GM23338 (cell line): ENCODE measurements around the gene VSIG10L. TPM values are rescaled to one million over a fixed set of nuclear protein-coding genes. Genes with fewer than 3 reads are reported as not detected.
A peak's percentile ranks its signal among the peaks of the same experiment; 100 is the strongest.

Source experiments
- ATAC-seq: fragments of 200-7000 bp; cut with Tn5 transposase; 3 replicates; pipeline ENCODE4 v1.9.1; 2020
- DNase-seq: peaks from one replicate; pipeline ENCODE4 v3.0.0-alpha.2; 2015; ENCODE audit warnings: low spot score
- H2AFZ ChIP-seq: fragments of 200-600 bp; sonication (generic); 2 replicates; pipeline ENCODE4 v1.8.0; 2016; ENCODE audit warnings: antibody characterized with exemption, mild to moderate bottlenecking, moderate library complexity
- H3F3A ChIP-seq: fragments of 200-600 bp; sonication (generic); replicated peaks from 2 replicates; pipeline ENCODE4 v1.8.0; 2017; ENCODE audit warnings: antibody characterized with exemption, mixed run types, low read depth
- H3K27ac ChIP-seq: fragments of 200-600 bp; sonication (generic); 2 replicates; pipeline ENCODE4 v1.6.1; 2016; ENCODE audit warnings: low read depth
- H3K27me3 ChIP-seq: fragments of 200-600 bp; sonication (generic); 2 replicates; pipeline ENCODE4 v1.8.0; 2016; ENCODE audit warnings: mild to moderate bottlenecking, mixed run types, moderate library complexity; ENCODE audit not compliant: insufficient read depth
- H3K36me3 ChIP-seq: fragments of 200-600 bp; sonication (generic); 2 replicates; pipeline ENCODE4 v1.8.0; 2016; ENCODE audit warnings: mild to moderate bottlenecking; ENCODE audit not compliant: insufficient read depth
- H3K4me1 ChIP-seq: fragments of 200-600 bp; sonication (generic); 2 replicates; pipeline ENCODE4 v1.8.0; 2016; ENCODE audit warnings: mild to moderate bottlenecking, moderate library complexity; ENCODE audit not compliant: insufficient read depth
- H3K4me2 ChIP-seq: fragments of 200-600 bp; sonication (generic); 2 replicates; pipeline ENCODE4 v1.7.1; 2017; ENCODE audit warnings: mixed run types
- H3K4me3 ChIP-seq: fragments of 200-600 bp; sonication (generic); 2 replicates; pipeline ENCODE4 v1.6.1; 2016; ENCODE audit warnings: mixed run types
- H3K79me2 ChIP-seq: fragments of 200-600 bp; sonication (generic); replicated peaks from 2 replicates; pipeline ENCODE4 v1.8.0; 2017; ENCODE audit warnings: mild to moderate bottlenecking; ENCODE audit not compliant: insufficient read depth
- H3K9me2 ChIP-seq: fragments of 200-600 bp; sonication (generic); 2 replicates; pipeline ENCODE4 v1.8.0; 2017; ENCODE audit not compliant: insufficient read depth
- H4K20me1 ChIP-seq: fragments of 200-600 bp; sonication (generic); replicated peaks from 2 replicates; pipeline ENCODE4 v1.8.0; 2017; ENCODE audit warnings: mild to moderate bottlenecking; ENCODE audit not compliant: insufficient read depth
- H3K27ac Mint-ChIP-seq: 2 replicates; pipeline ENCODE4 v1.8.0; 2020; ENCODE audit warnings: inconsistent platforms, mild to moderate bottlenecking, moderate library complexity, mixed read lengths
- H3K27me3 Mint-ChIP-seq: 3 replicates; pipeline ENCODE4 v1.8.0; 2022; ENCODE audit warnings: low read depth, mild to moderate bottlenecking, moderate library complexity, mixed read lengths, inconsistent platforms; ENCODE audit not compliant: insufficient read depth, poor library complexity
- H3K36me3 Mint-ChIP-seq: 3 replicates; pipeline ENCODE4 v1.8.0; 2021; ENCODE audit warnings: low read depth, mild to moderate bottlenecking, inconsistent platforms, moderate library complexity, mixed read lengths
- H3K4me1 Mint-ChIP-seq: 3 replicates; pipeline ENCODE4 v1.8.0; 2020; ENCODE audit warnings: mild to moderate bottlenecking, inconsistent platforms, mixed read lengths
- H3K4me3 Mint-ChIP-seq: 3 replicates; pipeline ENCODE4 v1.8.0; 2021; ENCODE audit warnings: moderate library complexity, mild to moderate bottlenecking, inconsistent platforms, mixed read lengths
- H3K9me3 Mint-ChIP-seq: 3 replicates; pipeline ENCODE4 v1.8.0; 2020; ENCODE audit warnings: moderate library complexity, mild to moderate bottlenecking, inconsistent platforms, mixed read lengths
- CREB1 ChIP-seq: fragments of 250-450 bp; sonication (Bioruptor Pico); IDR thresholded peaks from 2 replicates; pipeline ENCODE4 v1.5.0; 2020; ENCODE audit warnings: low read depth, mild to moderate bottlenecking, moderate library complexity
- CTCF ChIP-seq, 2 experiments: fragments of 200-600 bp in 1 of 2; sonication (generic) in 1 of 2; conservative IDR thresholded peaks; 2 replicates each; pipeline versions ENCODE4 v1.5.1 to v1.6.1; 2016 to 2017; ENCODE audit warnings: antibody characterized with exemption in 2 of 2, low read depth in 2 of 2, mild to moderate bottlenecking in 2 of 2, moderate library complexity in 1 of 2
- ETS1 ChIP-seq: IDR thresholded peaks from 2 replicates; pipeline ENCODE4 v1.6.1; 2016; ENCODE audit warnings: antibody characterized with exemption
- EZH2 ChIP-seq: fragments of 200-600 bp; sonication (generic); IDR thresholded peaks from one replicate; pipeline ENCODE4 v1.8.0; 2017; ENCODE audit warnings: antibody characterized with exemption, mild to moderate bottlenecking, low read depth; ENCODE audit not compliant: unreplicated experiment
- EZH2phosphoT487 ChIP-seq: fragments of 200-600 bp; sonication (generic); IDR thresholded peaks from one replicate; pipeline ENCODE4 v1.8.1; 2018; ENCODE audit warnings: antibody characterized with exemption; ENCODE audit not compliant: unreplicated experiment
- JUNB ChIP-seq: IDR thresholded peaks from one replicate; pipeline ENCODE4 v1.6.1; 2016; ENCODE audit warnings: antibody characterized with exemption; ENCODE audit not compliant: unreplicated experiment
- NANOG ChIP-seq: IDR thresholded peaks from 2 replicates; pipeline ENCODE4 v1.6.1; 2016; ENCODE audit warnings: antibody characterized with exemption, borderline replicate concordance
- POLR2AphosphoS5 ChIP-seq: IDR thresholded peaks from 2 replicates; pipeline ENCODE4 v1.6.1; 2016; ENCODE audit warnings: antibody characterized with exemption, low read depth
- REST ChIP-seq: IDR thresholded peaks from one replicate; pipeline ENCODE4 v1.6.1; 2018; ENCODE audit warnings: antibody characterized with exemption; ENCODE audit not compliant: unreplicated experiment
- STAT1 ChIP-seq: IDR thresholded peaks from one replicate; pipeline ENCODE4 v1.6.1; 2016; ENCODE audit warnings: antibody characterized with exemption; ENCODE audit not compliant: unreplicated experiment
- ZNF114 ChIP-seq: fragments of 250-450 bp; sonication (Bioruptor Pico); IDR thresholded peaks from 2 replicates; pipeline ENCODE4 v1.5.0; 2020; ENCODE audit warnings: mild to moderate bottlenecking, moderate library complexity
- ZNF331 ChIP-seq: fragments of 250-450 bp; sonication (Bioruptor Pico); IDR thresholded peaks from 2 replicates; pipeline ENCODE4 v1.5.0; 2020; ENCODE audit warnings: low read depth, mild to moderate bottlenecking, moderate library complexity
- ZNF462 ChIP-seq: fragments of 250-450 bp; sonication (Bioruptor Pico); IDR thresholded peaks from 2 replicates; pipeline ENCODE4 v1.5.0; 2020; ENCODE audit warnings: mild to moderate bottlenecking, moderate library complexity
- polyA plus RNA-seq: library from polyadenylated mRNA; unstranded; fragments of >200 nt; fragmentation: Nextera tagmentation; extraction: Ambion mirVana; gene quantifications from 2 replicates; pipeline ENCODE4 v1.2.1, GENCODE V29; 2016
- total RNA-seq: library from RNA; depleted of rRNA; stranded (reverse); fragments of >200 nt; shearing (Covaris generic); gene quantifications from 2 replicates; pipeline ENCODE4 v1.2.3, GENCODE V29; 2014

The VSIG10L gene
- total and polyA plus RNA-seq, 2 experiments from 2014 or later = 9.6 to 10.4 TPM

- no peaks in the 10 kb centered on the region for H3K27me3 ChIP-seq
- no peaks in the 10 kb centered on the region for H3K36me3 ChIP-seq
- ATAC-seq = no peak
- no peaks in the 10 kb centered on the region for H4K20me1 ChIP-seq
- H3K4me3 Mint-ChIP-seq = peak within 1 kb of the TSS; percentile 99
- H3K36me3 Mint-ChIP-seq = no peaks in the 10 kb centered on the region; the same call in 2 of the 3 replicates
- H3K27me3 Mint-ChIP-seq = peaks cover 16% of the 10 kb centered on the region
- TF ChIP-seq POLR2AphosphoS5 (no peak; the same call in 1 of the 2 replicates), JUNB (no peak), EZH2 (no peak), ZNF331 (CRISPR knock-in tag) (no peak), NANOG (no peak), ZNF462 (CRISPR knock-in tag) (no peak), ETS1 (no peak), STAT1 (no peak), ZNF114 (CRISPR knock-in tag) (no peak), REST (no peak), CTCF (conservative IDR thresholded peaks at IDR 0.05; ENCODE audit: low read depth in 2 of 2) (no peak), EZH2phosphoT487 (no peak), CREB1 (CRISPR knock-in tag) (no peak)
- H3K9me2 ChIP-seq = no peaks in the 10 kb centered on the region
- peak within 1 kb of the TSS; percentile 94 for H2AFZ ChIP-seq
- peak within 1 kb of the TSS; percentile 98 for H3K4me3 ChIP-seq
- peak within 1 kb of the TSS; percentile 98 for H3K4me2 ChIP-seq
- no peaks in the 10 kb centered on the region; the same call in 1 of the 2 replicates for H3F3A ChIP-seq
- peaks cover 25% of the 10 kb centered on the region for H3K4me1 Mint-ChIP-seq
- H3K79me2 ChIP-seq = 0 out of 2 replicates have a peak, but pooled peaks cover 4% of the 10 kb centered on the region
- peak within 1 kb of the TSS; percentile 96 for H3K27ac Mint-ChIP-seq
- H3K4me1 ChIP-seq = peaks cover 15% of the 10 kb centered on the region; the same call in 1 of the 2 replicates
- H3K9me3 Mint-ChIP-seq = no peaks in the 10 kb centered on the region; the same call in 2 of the 3 replicates
- H3K27ac ChIP-seq = peak within 1 kb of the TSS; percentile 81; the same call in 1 of the 2 replicates
- DNase-seq = no peak
These were observed 24.0 kb upstream of the VSIG10L start, which contains the start of gene ETFB for GRCh38 chr19:51365965-51366388. TSS of gene ETFB (minus strand) at chr19:51366388. CDS start at chr19:51366326, 62 bp downstream.
